Measurements from ENCODE around the gene SEMA3F.

GRCh38 chr3:50179710-50180109, 24.6 kb downstream of the SEMA3F start:
- TF ChIP-seq YY1 (IDR thresholded peaks at IDR 0.05; ENCODE audit: low read depth), result no peak
- TF ChIP-seq, protein P1, sequence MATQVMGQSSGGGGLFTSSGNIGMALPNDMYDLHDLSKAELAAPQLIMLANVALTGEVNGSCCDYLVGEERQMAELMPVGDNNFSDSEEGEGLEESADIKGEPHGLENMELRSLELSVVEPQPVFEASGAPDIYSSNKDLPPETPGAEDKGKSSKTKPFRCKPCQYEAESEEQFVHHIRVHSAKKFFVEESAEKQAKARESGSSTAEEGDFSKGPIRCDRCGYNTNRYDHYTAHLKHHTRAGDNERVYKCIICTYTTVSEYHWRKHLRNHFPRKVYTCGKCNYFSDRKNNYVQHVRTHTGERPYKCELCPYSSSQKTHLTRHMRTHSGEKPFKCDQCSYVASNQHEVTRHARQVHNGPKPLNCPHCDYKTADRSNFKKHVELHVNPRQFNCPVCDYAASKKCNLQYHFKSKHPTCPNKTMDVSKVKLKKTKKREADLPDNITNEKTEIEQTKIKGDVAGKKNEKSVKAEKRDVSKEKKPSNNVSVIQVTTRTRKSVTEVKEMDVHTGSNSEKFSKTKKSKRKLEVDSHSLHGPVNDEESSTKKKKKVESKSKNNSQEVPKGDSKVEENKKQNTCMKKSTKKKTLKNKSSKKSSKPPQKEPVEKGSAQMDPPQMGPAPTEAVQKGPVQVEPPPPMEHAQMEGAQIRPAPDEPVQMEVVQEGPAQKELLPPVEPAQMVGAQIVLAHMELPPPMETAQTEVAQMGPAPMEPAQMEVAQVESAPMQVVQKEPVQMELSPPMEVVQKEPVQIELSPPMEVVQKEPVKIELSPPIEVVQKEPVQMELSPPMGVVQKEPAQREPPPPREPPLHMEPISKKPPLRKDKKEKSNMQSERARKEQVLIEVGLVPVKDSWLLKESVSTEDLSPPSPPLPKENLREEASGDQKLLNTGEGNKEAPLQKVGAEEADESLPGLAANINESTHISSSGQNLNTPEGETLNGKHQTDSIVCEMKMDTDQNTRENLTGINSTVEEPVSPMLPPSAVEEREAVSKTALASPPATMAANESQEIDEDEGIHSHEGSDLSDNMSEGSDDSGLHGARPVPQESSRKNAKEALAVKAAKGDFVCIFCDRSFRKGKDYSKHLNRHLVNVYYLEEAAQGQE (IDR thresholded peaks at IDR 0.05; ENCODE audit: low read depth), result no peak
- no peak for TF ChIP-seq RAD21 (IDR thresholded peaks at IDR 0.05; ENCODE audit: low read depth)
- TF ChIP-seq MAX (IDR thresholded peaks at IDR 0.05), result no peak
- no peak for TF ChIP-seq NFIC (IDR thresholded peaks at IDR 0.05)
- no peak for TF ChIP-seq TAF1 (IDR thresholded peaks at IDR 0.05; ENCODE audit: low read depth)
- no peak for TF ChIP-seq CEBPB (IDR thresholded peaks at IDR 0.05)
- TF ChIP-seq EP300 (IDR thresholded peaks at IDR 0.05; ENCODE audit: borderline replicate concordance), result no peak
- no peak for TF ChIP-seq TCF12 (IDR thresholded peaks at IDR 0.05; ENCODE audit: low read depth)
- TF ChIP-seq CREB1 (IDR thresholded peaks at IDR 0.05; ENCODE audit: low read depth), result no peak
- TF ChIP-seq EGR1 (IDR thresholded peaks at IDR 0.05), result no peak
- TF ChIP-seq ZBTB7A (IDR thresholded peaks at IDR 0.05; ENCODE audit: low read depth), result no peak
